Endothelial cell of umbilical vein (primary cell): ENCODE data around the gene MYO1B. TPM values are rescaled to one million over a fixed set of nuclear protein-coding genes. Genes with fewer than 3 reads are reported as not detected.

ENCODE experiments used
- BruUV-seq: library from RNA; stranded (reverse); fragments of 400-500 nt; replicated peaks from 2 replicates; lab custom pipeline; 2021; lab: Mats Ljungman, UMichigan
- CTCF ChIA-PET: fragments of 300-600, 350-600 bp; sonication (Branson Sonifier 250); formaldehyde crosslinking; loops from one replicate; lab custom pipeline; 2021; ENCODE audit warnings: antibody characterized with exemption, inconsistent platforms; lab: Charles Lee
- POLR2A ChIA-PET: fragments of 300-600, 350-600 bp; sonication (Branson Sonifier 250); formaldehyde crosslinking; loops from one replicate; lab custom pipeline; 2021; ENCODE audit warnings: antibody characterized with exemption, inconsistent platforms; lab: Charles Lee
- DNase-seq: peaks from one replicate; pipeline ENCODE4 v3.0.0-alpha.2; 2011; ENCODE audit warnings: low read depth, low spot score
- FAIRE-seq: peaks from 2 replicates; lab custom pipeline; 2011; peaks lifted over from hg19 to GRCh38; lab: Jason Lieb, UNC
- H2AFZ ChIP-seq: 2 replicates; pipeline ENCODE4 v1.6.0; 2012; ENCODE audit warnings: low read depth, low read length, control low read depth, inconsistent platforms
- H3K27ac ChIP-seq: 2 replicates; pipeline ENCODE4 v1.5.1; 2011; ENCODE audit warnings: low read depth, mild to moderate bottlenecking, control low read depth, low read length, moderate library complexity; ENCODE audit not compliant: insufficient read depth
- H3K27me3 ChIP-seq, 2 experiments: 2 replicates each; pipeline versions ENCODE4 v1.6.0 to v1.6.1; 2011; ENCODE audit warnings: low read length in 2 of 2, mixed read lengths in 1 of 2; ENCODE audit not compliant: control insufficient read depth in 2 of 2, insufficient read depth in 2 of 2
- H3K36me3 ChIP-seq, 2 experiments: 2 replicates in 1 of 2; 3 replicates in 1 of 2; pipeline ENCODE4 v1.5.1; 2011; ENCODE audit warnings: low read length in 2 of 2, mild to moderate bottlenecking in 1 of 2, moderate library complexity in 1 of 2; ENCODE audit not compliant: control insufficient read depth in 2 of 2, insufficient read depth in 2 of 2; ENCODE audit errors: extremely low read depth in 1 of 2
- H3K4me1 ChIP-seq: 3 replicates; pipeline ENCODE4 v1.5.1; 2011; ENCODE audit warnings: mild to moderate bottlenecking, low read length; ENCODE audit not compliant: control insufficient read depth, insufficient read depth; ENCODE audit errors: extremely low read depth
- H3K4me2 ChIP-seq: 2 replicates; pipeline ENCODE4 v1.6.1; 2011; ENCODE audit warnings: low read length, control low read depth, mixed read lengths; ENCODE audit not compliant: insufficient read depth
- H3K4me3 ChIP-seq, 3 experiments: fragments of 200-600 bp in 1 of 3; sonication (generic), shearing (Covaris generic) in 1 of 3; replicated peaks in 1 of 3; 2 replicates each; pipeline ENCODE4 v1.5.1; 2011 to 2016; ENCODE audit warnings: control low read depth in 3 of 3, low read length in 3 of 3, mild to moderate bottlenecking in 2 of 3, inconsistent platforms in 1 of 3, low read depth in 1 of 3, moderate library complexity in 1 of 3; ENCODE audit not compliant: insufficient read depth in 1 of 3
- H3K79me2 ChIP-seq: 2 replicates; pipeline ENCODE4 v1.6.0; 2012; ENCODE audit warnings: low read length, inconsistent platforms; ENCODE audit not compliant: control insufficient read depth, insufficient read depth
- H3K9ac ChIP-seq: replicated peaks from 2 replicates; pipeline ENCODE3; 2011; ENCODE audit warnings: low read length, control low read depth; ENCODE audit not compliant: insufficient read depth; ENCODE audit errors: extremely low read depth
- H3K9me1 ChIP-seq: replicated peaks from 3 replicates; pipeline ENCODE4 v1.6.0; 2011; ENCODE audit warnings: mild to moderate bottlenecking, low read length; ENCODE audit not compliant: control insufficient read depth, insufficient read depth; ENCODE audit errors: extremely low read depth
- H3K9me3 ChIP-seq: replicated peaks from 2 replicates; pipeline ENCODE4 v1.5.1; 2012; ENCODE audit warnings: low read length, inconsistent platforms; ENCODE audit not compliant: control insufficient read depth, insufficient read depth
- H4K20me1 ChIP-seq: replicated peaks from 2 replicates; pipeline ENCODE3; 2011; ENCODE audit warnings: mild to moderate bottlenecking, low read length; ENCODE audit not compliant: control insufficient read depth, insufficient read depth; ENCODE audit errors: extremely low read depth
- CTCF ChIP-seq, 2 donors: IDR thresholded peaks; 1 replicate in 1 of 2; 2 replicates in 1 of 2; pipeline ENCODE4 v1.5.1; 2011; ENCODE audit warnings: low read length in 2 of 2, mild to moderate bottlenecking in 2 of 2, moderate library complexity in 2 of 2, control low read depth in 1 of 2, inconsistent platforms in 1 of 2, low read depth in 1 of 2; ENCODE audit not compliant: insufficient read depth in 1 of 2; ENCODE audit errors: extremely low read depth in 1 of 2
- EZH2 ChIP-seq: IDR thresholded peaks from 2 replicates; pipeline ENCODE4 v1.6.1; 2012; ENCODE audit warnings: borderline replicate concordance, low read depth, mild to moderate bottlenecking, moderate library complexity, low read length, inconsistent platforms; ENCODE audit not compliant: severe bottlenecking
- FOS ChIP-seq: IDR thresholded peaks from 2 replicates; pipeline ENCODE4 v1.6.1; 2011; ENCODE audit warnings: mild to moderate bottlenecking, low read length, moderate library complexity, borderline replicate concordance; ENCODE audit not compliant: insufficient read depth
- GATA2 ChIP-seq: IDR thresholded peaks from 2 replicates; pipeline ENCODE4 v1.7.0; 2011; ENCODE audit warnings: low read depth, mild to moderate bottlenecking, moderate library complexity, mixed read lengths, low read length; ENCODE audit not compliant: insufficient read length, insufficient read depth
- JUN ChIP-seq: IDR thresholded peaks from 2 replicates; pipeline ENCODE4 v1.6.1; 2011; ENCODE audit warnings: borderline replicate concordance, low read depth; ENCODE audit not compliant: insufficient read length, insufficient read depth
- MAX ChIP-seq: IDR thresholded peaks from 2 replicates; pipeline ENCODE4 v1.6.1; 2011; ENCODE audit not compliant: insufficient read depth, insufficient read length
- MYC ChIP-seq: IDR thresholded peaks from one replicate; pipeline ENCODE4 v1.6.1; 2011; ENCODE audit warnings: mild to moderate bottlenecking, low read depth, low read length
- POLR2A ChIP-seq: IDR thresholded peaks from 2 replicates; pipeline ENCODE4 v1.6.1; 2012; ENCODE audit warnings: low read depth, mild to moderate bottlenecking, control low read depth, low read length
- POLR2AphosphoS5 ChIP-seq: IDR thresholded peaks from 2 replicates; pipeline ENCODE4 v1.6.1; 2012; ENCODE audit warnings: low read depth, mild to moderate bottlenecking, control low read depth, low read length, moderate library complexity; ENCODE audit not compliant: insufficient read depth
- dilution Hi-C: fragments of 300-500 bp; cut with MboI; formaldehyde crosslinking; loops from one replicate; pipeline ENCODE4 v1.15.0; 2019; ENCODE audit warnings: low sequenced_read_pairs; ENCODE audit not compliant: extremely low pct_ligation_motif_present
- intact Hi-C: fragments of 100-400 bp; cut with micrococcal nuclease; formaldehyde crosslinking; loops from one replicate; pipeline ENCODE4 v1.10.0; 2022
- polyA plus RNA-seq, 4 experiments: library from polyadenylated mRNA; depleted of rRNA in 3 of 4; stranded (reverse) in 3 of 4; unstranded in 1 of 4; fragments of >200 nt; gene quantifications; 2 replicates each; pipeline versions ENCODE4 v1.2.1 to v1.2.3, GENCODE V29; 2011 to 2012; ENCODE audit warnings: missing spikeins in 1 of 4
- total RNA-seq: library from RNA; stranded (reverse); gene quantifications from 2 replicates; pipeline ENCODE4 v1.2.3, GENCODE V29; 2021

Gene MYO1B
- total and polyA plus RNA-seq, 2 donors (not counting 3 experiments of a cell fraction or from before 2014, with no cell fraction given), result 8.7 to 51.1 TPM

- H3K4me1 ChIP-seq, result no peaks in the 10 kb centered on the region
- ChIA-PET CTCF (interaction anchor here (1.3 kb wide), 2 partner anchors 23 to 198 kb away, joined by 4 read pairs; no protein-coding TSS in a partner anchor), POLR2A (no interaction called here)
- DNase-seq (no peak), FAIRE-seq (no peak)
- no peak for TF ChIP-seq FOS
- no peak for TF ChIP-seq EZH2
- TF ChIP-seq POLR2A, result no peak
- no peak for TF ChIP-seq MAX
- TF ChIP-seq POLR2AphosphoS5, result no peak
- TF ChIP-seq CTCF (IDR thresholded peaks at IDR 0.05; ENCODE audit: extremely low read depth in 1 of 2, insufficient read depth in 1 of 2, low read depth in 1 of 2, low read length in 2 of 2), result no peak
- TF ChIP-seq JUN, result no peak
- TF ChIP-seq MYC, result no peak
- TF ChIP-seq GATA2, result no peak
- no peak overlapping the region for H3K27ac ChIP-seq
- no TSS peak for BruUV-seq
- intact Hi-C loops (no loop called here), dilution Hi-C loops (no loop called here)
- no peaks in the 10 kb centered on the region for H3K79me2 ChIP-seq
- H3K36me3 ChIP-seq, result no peaks in the 10 kb centered on the region
- no peaks in the 10 kb centered on the region for H3K27me3 ChIP-seq
- no peak overlapping the region for H2AFZ ChIP-seq
- no peak overlapping the region for H3K4me2 ChIP-seq
- no peak overlapping the region for H3K4me3 ChIP-seq
- H3K9me3 ChIP-seq, result no peaks in the 10 kb centered on the region
- no peaks in the 10 kb centered on the region for H4K20me1 ChIP-seq
- H3K9me1 ChIP-seq, result no peaks in the 10 kb centered on the region
- H3K9ac ChIP-seq, result no peak overlapping the region
Measured at GRCh38 chr2:191362841-191363240, 117.6 kb downstream of the MYO1B start.
